Adrenal gland (tissue), 5 donors: ENCODE data around the gene INF2.

Experiments
- POLR2A ChIP-seq, 2 donors: fragments of 450-650 bp; IDR thresholded peaks; one replicate each; pipeline ENCODE4 v1.6.1; 2017; ENCODE audit warnings: antibody characterized with exemption in 2 of 2, mild to moderate bottlenecking in 2 of 2, moderate library complexity in 1 of 2
- TF ChIP-seq, protein P1 (sequence below), 6 experiments: fragments of 450-650 bp in 4 of 6; fragments of 200-600 bp in 2 of 6; sonication (generic) in 1 of 6; IDR thresholded peaks; 1 replicate in 5 of 6; 2 replicates in 1 of 6; pipeline versions ENCODE4 v1.5.1 to v1.8.0; 2016 to 2021; ENCODE audit warnings: antibody characterized with exemption in 6 of 6, mild to moderate bottlenecking in 2 of 6, moderate library complexity in 1 of 6
- donor health status: DM: no; HTN: no; CAD: no.

DNA sequence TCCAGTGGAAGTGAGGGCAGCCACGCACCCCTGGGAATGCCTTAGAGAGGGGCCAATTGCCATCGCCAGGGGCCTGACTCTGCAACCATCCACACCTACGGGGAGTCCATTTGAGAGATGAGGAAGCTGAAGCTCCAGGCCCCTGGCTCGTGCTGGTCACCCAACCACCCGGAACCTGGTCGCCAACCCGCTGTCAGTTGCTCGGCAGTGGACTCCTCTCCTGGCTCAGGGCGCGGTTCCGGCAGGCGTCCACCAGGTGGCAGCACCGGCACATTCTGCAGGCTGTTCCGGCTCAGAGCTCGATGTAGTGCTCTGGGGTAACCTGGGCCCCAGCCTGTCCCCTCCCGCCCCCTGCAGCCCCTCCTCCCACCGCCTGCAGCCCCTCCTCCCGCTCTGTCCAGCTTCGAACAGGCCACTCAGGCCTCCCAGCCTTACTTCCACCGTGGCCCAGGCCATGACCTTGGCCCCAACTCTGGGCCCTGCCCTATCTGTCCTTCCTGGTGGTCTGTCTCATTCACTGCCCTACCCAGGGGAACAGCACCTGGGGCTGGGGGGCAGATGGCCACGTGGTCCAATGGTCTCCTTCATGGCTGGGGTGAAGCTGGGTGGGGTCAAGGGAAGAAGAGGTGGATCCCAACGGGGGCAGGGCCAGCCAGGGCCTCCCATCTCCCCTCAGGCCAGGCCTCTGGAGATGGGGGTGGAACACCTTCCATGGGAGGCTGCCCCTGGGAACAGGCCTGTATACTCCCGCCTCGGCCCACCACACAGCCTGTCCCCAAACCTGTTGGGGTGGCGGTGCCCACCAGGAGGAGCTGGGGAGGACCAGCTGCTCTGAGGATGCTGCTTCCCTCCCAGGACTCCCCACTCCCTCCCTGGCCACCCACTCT is 79.3 kb downstream of the INF2 start:
- TF ChIP-seq, protein P1, sequence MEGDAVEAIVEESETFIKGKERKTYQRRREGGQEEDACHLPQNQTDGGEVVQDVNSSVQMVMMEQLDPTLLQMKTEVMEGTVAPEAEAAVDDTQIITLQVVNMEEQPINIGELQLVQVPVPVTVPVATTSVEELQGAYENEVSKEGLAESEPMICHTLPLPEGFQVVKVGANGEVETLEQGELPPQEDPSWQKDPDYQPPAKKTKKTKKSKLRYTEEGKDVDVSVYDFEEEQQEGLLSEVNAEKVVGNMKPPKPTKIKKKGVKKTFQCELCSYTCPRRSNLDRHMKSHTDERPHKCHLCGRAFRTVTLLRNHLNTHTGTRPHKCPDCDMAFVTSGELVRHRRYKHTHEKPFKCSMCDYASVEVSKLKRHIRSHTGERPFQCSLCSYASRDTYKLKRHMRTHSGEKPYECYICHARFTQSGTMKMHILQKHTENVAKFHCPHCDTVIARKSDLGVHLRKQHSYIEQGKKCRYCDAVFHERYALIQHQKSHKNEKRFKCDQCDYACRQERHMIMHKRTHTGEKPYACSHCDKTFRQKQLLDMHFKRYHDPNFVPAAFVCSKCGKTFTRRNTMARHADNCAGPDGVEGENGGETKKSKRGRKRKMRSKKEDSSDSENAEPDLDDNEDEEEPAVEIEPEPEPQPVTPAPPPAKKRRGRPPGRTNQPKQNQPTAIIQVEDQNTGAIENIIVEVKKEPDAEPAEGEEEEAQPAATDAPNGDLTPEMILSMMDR (IDR thresholded peaks at IDR 0.05): peak; percentile 71 to 95 (median 91)
- no peak for TF ChIP-seq POLR2A (IDR thresholded peaks at IDR 0.05)
